ENCODE measurements around the gene MYO5C.

MYO5C gene

GRCh38 chr15:52328680-52329079 is 33.1 kb upstream of the MYO5C start:
- no peak for TF ChIP-seq CTCF (IDR thresholded peaks at IDR 0.05; ENCODE audit: control insufficient read depth, insufficient read depth, low read depth, low read length, missing control alignments)

DNA sequence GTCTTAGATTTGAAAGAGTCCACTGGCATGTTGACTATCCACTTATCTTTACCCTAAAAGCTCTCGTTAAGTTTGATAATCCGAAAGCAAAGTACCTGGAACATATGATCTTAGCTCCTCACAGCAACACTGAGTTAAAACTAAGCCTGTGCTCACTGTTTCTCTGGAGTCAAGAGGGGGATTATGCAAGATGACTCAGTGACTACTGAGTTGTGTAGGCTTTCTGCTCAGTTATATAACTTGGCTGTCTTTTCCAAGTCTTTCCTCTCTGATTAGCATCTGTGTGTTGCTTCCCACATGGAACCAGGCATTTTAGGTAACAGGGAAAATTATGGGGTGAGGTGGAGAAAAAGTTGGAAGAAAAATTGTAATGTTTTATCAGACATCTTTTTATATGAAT is 31.2 kb upstream of the MYO5C start:
- no peak for TF ChIP-seq CTCF (IDR thresholded peaks at IDR 0.05; ENCODE audit: control insufficient read depth, insufficient read depth, low read depth, low read length, missing control alignments)
- DNase-seq (ENCODE audit: low read depth), result peak; percentile 52
- no peak overlapping the region for H3K4me3 ChIP-seq (ENCODE audit: control insufficient read depth, low read depth, low read length)

More at GRCh38 chr15:52328680-52329079, 33.1 kb upstream of the MYO5C start:
- DNase-seq (ENCODE audit: low read depth), result no peak
- no peak overlapping the region for H3K4me3 ChIP-seq (ENCODE audit: control insufficient read depth, low read depth, low read length)

- no peak for DNase-seq (ENCODE audit: low read depth)
- no peak overlapping the region for H3K4me3 ChIP-seq (ENCODE audit: control insufficient read depth, low read depth, low read length)
- TF ChIP-seq CTCF (IDR thresholded peaks at IDR 0.05; ENCODE audit: control insufficient read depth, insufficient read depth, low read depth, low read length, missing control alignments), result no peak
These were observed 28.5 kb upstream of the MYO5C start for GRCh38 chr15:52324109-52324508.

- no peak overlapping the region for H3K4me3 ChIP-seq (ENCODE audit: control insufficient read depth, low read depth, low read length)
- DNase-seq (ENCODE audit: low read depth), result no peak
- TF ChIP-seq CTCF (IDR thresholded peaks at IDR 0.05; ENCODE audit: control insufficient read depth, insufficient read depth, low read depth, low read length, missing control alignments), result no peak
These were observed 23.3 kb upstream of the MYO5C start for GRCh38 chr15:52318729-52319500.

DNA sequence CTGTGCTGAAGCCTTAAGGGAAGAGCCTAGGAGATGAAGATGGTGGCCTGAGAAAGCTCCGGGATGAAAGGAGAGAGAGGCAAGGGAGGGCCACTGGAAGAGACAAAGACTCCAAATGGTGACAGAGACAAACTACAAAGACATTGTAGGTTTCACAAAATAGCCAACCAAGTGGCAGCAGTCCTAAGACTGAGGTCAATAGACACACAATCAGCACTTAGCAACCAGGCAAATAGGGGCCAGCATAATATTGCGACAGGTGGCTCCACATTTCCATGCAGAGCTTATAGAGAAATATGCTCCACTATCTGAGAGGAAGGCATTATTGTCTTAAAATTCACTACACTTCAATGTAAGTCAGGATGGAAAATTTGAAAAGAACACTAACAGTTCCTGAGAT is 22.1 kb upstream of the MYO5C start:
- TF ChIP-seq CTCF (IDR thresholded peaks at IDR 0.05; ENCODE audit: control insufficient read depth, insufficient read depth, low read depth, low read length, missing control alignments), result no peak
- no peak for DNase-seq (ENCODE audit: low read depth)
- no peak overlapping the region for H3K4me3 ChIP-seq (ENCODE audit: control insufficient read depth, low read depth, low read length)

DNA sequence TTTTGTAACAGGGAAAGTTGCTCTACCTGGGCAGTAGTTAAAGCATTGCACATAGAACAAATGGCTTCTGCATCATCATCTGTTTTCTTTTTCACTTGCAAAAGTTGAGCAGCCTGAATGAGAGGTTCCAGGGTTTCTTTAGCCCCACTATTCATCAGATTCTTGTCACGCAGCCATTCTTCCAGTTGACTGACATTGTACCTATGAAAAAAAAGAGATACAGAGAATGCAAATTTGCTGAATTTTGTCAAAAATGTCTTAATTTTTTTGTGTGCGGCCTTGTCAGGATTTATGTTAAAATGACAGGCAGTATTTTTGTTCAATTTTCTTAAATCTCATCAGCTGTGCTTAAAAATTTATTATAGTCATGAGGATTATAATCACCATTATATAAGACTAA is 21.4 kb upstream of the MYO5C start:
- no peak overlapping the region for H3K4me3 ChIP-seq (ENCODE audit: control insufficient read depth, low read depth, low read length)
- DNase-seq (ENCODE audit: low read depth), result no peak
- TF ChIP-seq CTCF (IDR thresholded peaks at IDR 0.05; ENCODE audit: control insufficient read depth, insufficient read depth, low read depth, low read length, missing control alignments), result no peak
